B cell (primary cell): Measurements from ENCODE around the gene KLHL6. TPM values are rescaled to one million over a fixed set of nuclear protein-coding genes. Genes with fewer than 3 reads are reported as not detected.

Experiments used
- ATAC-seq: fragments of 200-7000 bp; cut with Tn5 transposase; one replicate; pipeline ENCODE4 v1.10.0; 2021; ENCODE audit warnings: low read depth, mild to moderate bottlenecking, moderate number of reproducible peaks, moderate library complexity
- CTCF ChIA-PET: fragments of 350-600 bp; sonication (Branson Sonifier 250); formaldehyde crosslinking; loops from one replicate; lab custom pipeline; 2021; ENCODE audit warnings: antibody characterized with exemption, inconsistent platforms; lab: Charles Lee
- POLR2A ChIA-PET: fragments of 350-600 bp; sonication (Branson Sonifier 250); formaldehyde crosslinking; loops from one replicate; lab custom pipeline; 2021; ENCODE audit warnings: antibody characterized with exemption; lab: Charles Lee
- DNase-seq: peaks from one replicate; pipeline ENCODE4 v3.0.0; 2013
- H2AFZ ChIP-seq: 2 replicates; pipeline ENCODE4 v1.6.1; 2012; ENCODE audit warnings: mild to moderate bottlenecking, low read depth, low read length; ENCODE audit not compliant: insufficient read depth, poor library complexity, severe bottlenecking
- H3K27ac ChIP-seq, 2 donors: 1 replicate in 1 of 2; 2 replicates in 1 of 2; pipeline ENCODE4 v1.5.1; 2012 to 2013; ENCODE audit warnings: low read length in 2 of 2, mild to moderate bottlenecking in 2 of 2, moderate library complexity in 1 of 2
- H3K27me3 ChIP-seq, 4 experiments: fragments of 200-600 bp in 1 of 4; sonication (generic) in 1 of 4; replicated peaks in 1 of 4; 1 replicate in 2 of 4; 2 replicates in 2 of 4; pipeline versions ENCODE4 v1.6.1 to v1.7.0; 2013 to 2016; ENCODE audit warnings: low read length in 3 of 4, mild to moderate bottlenecking in 2 of 4, mixed read lengths in 1 of 4, moderate library complexity in 1 of 4; ENCODE audit not compliant: insufficient read depth in 4 of 4, control insufficient read depth in 3 of 4; ENCODE audit errors: control extremely low read depth in 1 of 4
- H3K36me3 ChIP-seq, 2 experiments: replicated peaks in 1 of 2; 1 replicate in 1 of 2; 2 replicates in 1 of 2; pipeline versions ENCODE4 v1.6.1 to v1.7.1; 2013; ENCODE audit warnings: low read length in 1 of 2; ENCODE audit not compliant: insufficient read depth in 2 of 2, control insufficient read depth in 1 of 2; ENCODE audit errors: control extremely low read depth in 1 of 2, extremely low read depth in 1 of 2
- H3K4me1 ChIP-seq, 2 donors: fragments of 200-600 bp in 1 of 2; sonication (generic) in 1 of 2; 1 replicate in 1 of 2; 2 replicates in 1 of 2; pipeline versions ENCODE4 v1.5.1 to v1.6.1; 2013 to 2017; ENCODE audit warnings: low read length in 2 of 2; ENCODE audit not compliant: control insufficient read depth in 2 of 2, insufficient read depth in 2 of 2
- H3K4me2 ChIP-seq: replicated peaks from 2 replicates; pipeline ENCODE3; 2012; ENCODE audit warnings: mild to moderate bottlenecking, low read depth, low read length; ENCODE audit not compliant: poor library complexity, severe bottlenecking
- H3K4me3 ChIP-seq, 5 experiments: fragments of 200-600 bp in 1 of 5; sonication (generic) in 1 of 5; 1 replicate in 3 of 5; 2 replicates in 2 of 5; pipeline versions ENCODE4 v1.5.1 to v1.7.0; 2011 to 2016; ENCODE audit warnings: low read length in 4 of 5, mild to moderate bottlenecking in 4 of 5, low read depth in 2 of 5, control low read depth in 1 of 5, moderate library complexity in 1 of 5; ENCODE audit not compliant: insufficient read depth in 1 of 5; ENCODE audit errors: control extremely low read depth in 1 of 5, extremely low read depth in 1 of 5
- H3K79me2 ChIP-seq: fragments of 200-600 bp; sonication (generic); one replicate; pipeline ENCODE4 v1.6.0; 2016; ENCODE audit warnings: low read length; ENCODE audit not compliant: control insufficient read depth, insufficient read depth
- H3K9ac ChIP-seq: fragments of 200-600 bp; sonication (generic); 2 replicates; pipeline ENCODE4 v1.6.1; 2017; ENCODE audit warnings: mild to moderate bottlenecking, low read length, moderate library complexity
- H3K9me3 ChIP-seq, 3 donors: one replicate each; pipeline versions ENCODE4 v1.6.1 to v1.7.1; 2013; ENCODE audit warnings: low read length in 2 of 3; ENCODE audit not compliant: control insufficient read depth in 2 of 3, insufficient read depth in 1 of 3; ENCODE audit errors: control extremely low read depth in 1 of 3
- H4K20me1 ChIP-seq: 2 replicates; pipeline ENCODE4 v1.6.0; 2012; ENCODE audit warnings: mild to moderate bottlenecking, low read length; ENCODE audit not compliant: insufficient read depth, control insufficient read depth, poor library complexity, severe bottlenecking
- H3K27ac Mint-ChIP-seq: one replicate; pipeline ENCODE4 v1.8.0; 2021; ENCODE audit warnings: mixed read lengths
- H3K27me3 Mint-ChIP-seq: one replicate; pipeline ENCODE4 v1.8.0; 2021; ENCODE audit warnings: mixed read lengths
- H3K4me1 Mint-ChIP-seq: one replicate; pipeline ENCODE4 v1.8.0; 2021; ENCODE audit warnings: mixed read lengths
- H3K4me3 Mint-ChIP-seq: one replicate; pipeline ENCODE4 v1.8.0; 2021; ENCODE audit warnings: mixed read lengths
- H3K9me3 Mint-ChIP-seq: one replicate; pipeline ENCODE4 v1.8.0; 2022; ENCODE audit warnings: mixed read lengths; ENCODE audit not compliant: insufficient read depth
- EZH2 ChIP-seq: IDR thresholded peaks from 2 replicates; pipeline ENCODE4 v1.6.1; 2012; ENCODE audit warnings: borderline replicate concordance, low read depth, mild to moderate bottlenecking, moderate library complexity, low read length; ENCODE audit not compliant: insufficient read depth, poor library complexity, severe bottlenecking
- WGBS: methylation state at CpG from one replicate; pipeline ENCODE4 v1.1.5; 2013; ENCODE audit warnings: missing lambda C conversion rate; ENCODE audit not compliant: insufficient coverage; 5-methylcytosine and 5-hydroxymethylcytosine counted together
- intact Hi-C: fragments of 100-400 bp; cut with micrococcal nuclease; formaldehyde crosslinking; loops from one replicate; pipeline ENCODE4 v1.10.0; 2022
- polyA plus RNA-seq: library from polyadenylated mRNA; depleted of rRNA; stranded (reverse); fragments of >200 nt; gene quantifications from 2 replicates; pipeline ENCODE4 v1.2.3, GENCODE V29; 2012
- total RNA-seq, 2 donors: library from RNA; stranded (reverse); fragments of 120-200 nt in 1 of 2; gene quantifications; 1 replicate in 1 of 2; 2 replicates in 1 of 2; pipeline versions ENCODE4 v1.2.3 to v1.2.4, GENCODE V29; 2013 to 2022
- TF ChIP-seq, protein P1 (sequence below): fragments of 200-600 bp; IDR thresholded peaks from one replicate; pipeline ENCODE4 v1.8.0; 2022; ENCODE audit warnings: antibody characterized with exemption, mild to moderate bottlenecking

KLHL6 gene
- total and polyA plus RNA-seq, 2 donors (not counting 1 experiment from before 2014, with no cell fraction given) = 29.6 to 69.7 TPM

DNA sequence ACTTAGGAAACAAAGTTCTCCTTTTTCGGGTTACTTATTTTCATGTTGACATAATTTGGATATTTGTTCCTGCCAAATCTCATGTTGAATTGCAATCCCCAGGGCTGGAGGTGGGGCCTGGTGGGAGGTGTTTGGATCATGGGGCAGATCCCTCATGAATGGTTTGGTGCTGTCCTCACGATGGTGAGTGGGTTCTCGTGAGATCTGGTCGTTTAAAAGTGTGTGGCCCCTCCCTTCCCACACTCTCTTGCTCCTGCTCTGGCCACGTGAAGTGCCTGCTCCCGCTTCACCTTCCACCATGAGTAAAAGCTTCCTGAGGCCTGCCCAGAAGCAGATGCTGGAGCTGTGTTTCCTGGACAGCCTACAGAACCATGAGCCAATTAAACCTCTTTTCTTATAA lies 83.4 kb downstream of the KLHL6 start:
- TF ChIP-seq EZH2 = no peak
- TF ChIP-seq, protein P1, sequence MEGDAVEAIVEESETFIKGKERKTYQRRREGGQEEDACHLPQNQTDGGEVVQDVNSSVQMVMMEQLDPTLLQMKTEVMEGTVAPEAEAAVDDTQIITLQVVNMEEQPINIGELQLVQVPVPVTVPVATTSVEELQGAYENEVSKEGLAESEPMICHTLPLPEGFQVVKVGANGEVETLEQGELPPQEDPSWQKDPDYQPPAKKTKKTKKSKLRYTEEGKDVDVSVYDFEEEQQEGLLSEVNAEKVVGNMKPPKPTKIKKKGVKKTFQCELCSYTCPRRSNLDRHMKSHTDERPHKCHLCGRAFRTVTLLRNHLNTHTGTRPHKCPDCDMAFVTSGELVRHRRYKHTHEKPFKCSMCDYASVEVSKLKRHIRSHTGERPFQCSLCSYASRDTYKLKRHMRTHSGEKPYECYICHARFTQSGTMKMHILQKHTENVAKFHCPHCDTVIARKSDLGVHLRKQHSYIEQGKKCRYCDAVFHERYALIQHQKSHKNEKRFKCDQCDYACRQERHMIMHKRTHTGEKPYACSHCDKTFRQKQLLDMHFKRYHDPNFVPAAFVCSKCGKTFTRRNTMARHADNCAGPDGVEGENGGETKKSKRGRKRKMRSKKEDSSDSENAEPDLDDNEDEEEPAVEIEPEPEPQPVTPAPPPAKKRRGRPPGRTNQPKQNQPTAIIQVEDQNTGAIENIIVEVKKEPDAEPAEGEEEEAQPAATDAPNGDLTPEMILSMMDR = no peak
- Mint-ChIP-seq H3K4me1 (peaks cover 10% of the 10 kb centered on the region), H3K27ac (no peak overlapping the region), H3K9me3 (no peaks in the 10 kb centered on the region), H3K27me3 (peaks cover 7% of the 10 kb centered on the region), H3K4me3 (no peak overlapping the region)
- 77% methylated on average over 3 of the region's 6 CpGs for WGBS
- no peak overlapping the region for H3K4me3 ChIP-seq
- H3K79me2 ChIP-seq = no peaks in the 10 kb centered on the region
- H3K9me3 ChIP-seq = no peaks in the 10 kb centered on the region
- ChIA-PET POLR2A (no interaction called here), CTCF (interaction anchor here (1.1 to 1.8 kb wide), 3 partner anchors 88 to 295 kb away, joined by 3 to 8 read pairs (median 8); no protein-coding TSS in a partner anchor)
- no peaks in the 10 kb centered on the region for H3K27me3 ChIP-seq
- H3K9ac ChIP-seq = no peak overlapping the region
- no peak overlapping the region for H3K27ac ChIP-seq
- H4K20me1 ChIP-seq = no peaks in the 10 kb centered on the region
- H3K4me2 ChIP-seq = no peak overlapping the region
- ATAC-seq = no peak
- H2AFZ ChIP-seq = no peak overlapping the region
- DNase-seq = no peak
- H3K4me1 ChIP-seq = peaks cover 0 to 7% of the 10 kb centered on the region in 2 donors
- no peaks in the 10 kb centered on the region for H3K36me3 ChIP-seq
- intact Hi-C loops = no loop called here

DNA sequence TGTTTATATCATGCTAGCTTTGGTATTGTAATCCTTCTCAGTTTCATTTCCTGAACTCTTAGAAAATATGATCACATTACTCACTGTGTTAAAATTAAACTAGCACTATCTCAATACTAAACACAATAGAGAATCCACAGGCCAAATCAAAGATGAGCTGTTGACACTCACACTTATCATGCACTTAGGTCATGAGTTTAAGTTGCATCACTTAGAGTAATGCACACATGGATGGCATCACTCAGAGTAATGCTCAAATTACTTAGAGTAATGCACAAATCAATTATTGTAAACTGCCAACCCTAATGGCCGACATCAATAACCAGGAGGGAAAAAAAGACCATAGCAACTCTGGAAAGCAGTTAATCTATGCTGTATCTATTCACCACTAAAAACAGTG lies 87.1 kb downstream of the KLHL6 start:
- Histone ChIP-seq H3K27ac (no peak overlapping the region), H3K4me3 (no peak overlapping the region), H3K36me3 (no peaks in the 10 kb centered on the region), H3K9ac (no peak overlapping the region), H3K79me2 (no peaks in the 10 kb centered on the region), H2AFZ (no peak overlapping the region), H3K9me3 (no peaks in the 10 kb centered on the region), H3K4me2 (no peak overlapping the region), H3K27me3 (no peaks in the 10 kb centered on the region), H3K4me1 (peaks cover 0 to 7% of the 10 kb centered on the region in 2 donors), H4K20me1 (no peaks in the 10 kb centered on the region)
- ChIA-PET CTCF (interaction anchor here (0.7 to 4.2 kb wide), 13 partner anchors 10 to 346 kb away, joined by 3 to 75 read pairs (median 4); no protein-coding TSS in a partner anchor), POLR2A (interaction anchor here (0.7 kb wide), 1 partner anchor 90 kb away, joined by 3 read pairs; no protein-coding TSS in a partner anchor)
- H3K27ac Mint-ChIP-seq = no peak overlapping the region
- H3K4me1 Mint-ChIP-seq = peaks cover 10% of the 10 kb centered on the region
- TF ChIP-seq, protein P1 = no peak
- no peak for TF ChIP-seq EZH2
- intact Hi-C loops = no loop called here
- no peak overlapping the region for H3K4me3 Mint-ChIP-seq
- H3K27me3 Mint-ChIP-seq = peaks cover 7% of the 10 kb centered on the region
- H3K9me3 Mint-ChIP-seq = no peaks in the 10 kb centered on the region
- ATAC-seq (no peak), DNase-seq (no peak)
- WGBS = 88% methylated on average over 1 of the region's 1 CpG
